HEK293 (cell line): ENCODE results near the gene CACNB2.

Experiments
- CTCF ChIA-PET: fragments of 350-600 bp; formaldehyde crosslinking; extraction: SDS; loops from one replicate; lab custom pipeline; 2021; ENCODE audit warnings: antibody characterized with exemption; lab: Yijun Ruan, JAX
- POLR2A ChIA-PET: fragments of 300-600 bp; formaldehyde crosslinking; extraction: SDS; loops from one replicate; lab custom pipeline; 2020; ENCODE audit warnings: antibody characterized with exemption, inconsistent platforms; lab: Yijun Ruan, JAX
- H3K27ac ChIP-seq: fragments of 200-500 bp; sonication (Bioruptor generic); 2 replicates; pipeline ENCODE4 v1.5.1; 2014; ENCODE audit warnings: low read depth, low read length, control low read depth, inconsistent platforms; ENCODE audit errors: extremely low read depth
- H3K36me3 ChIP-seq, 2 experiments: fragments of 200-500 bp in 1 of 2; sonication (Bioruptor generic) in 1 of 2; 1 replicate in 1 of 2; 2 replicates in 1 of 2; pipeline ENCODE4 v1.5.1; 2014 to 2017; ENCODE audit warnings: inconsistent platforms in 2 of 2, low read length in 2 of 2; ENCODE audit not compliant: control insufficient read depth in 2 of 2, insufficient read depth in 1 of 2
- H3K4me1 ChIP-seq: fragments of 200-500 bp; sonication (Bioruptor generic); 2 replicates; pipeline ENCODE4 v1.5.1; 2014; ENCODE audit warnings: mild to moderate bottlenecking, low read length, inconsistent platforms; ENCODE audit not compliant: control insufficient read depth, insufficient read depth
- H3K4me3 ChIP-seq: 2 replicates; pipeline ENCODE4 v1.5.1; 2011; ENCODE audit warnings: low read depth, mild to moderate bottlenecking, control low read depth, low read length, moderate library complexity
- H3K9me3 ChIP-seq: fragments of 200-500 bp; sonication (Bioruptor generic); 2 replicates; pipeline ENCODE4 v1.5.1; 2014; ENCODE audit warnings: low read depth, low read length, inconsistent platforms; ENCODE audit not compliant: control insufficient read depth, insufficient read depth
- GLI4 ChIP-seq: fragments of 450-650 bp; formaldehyde crosslinking; IDR thresholded peaks from 2 replicates; pipeline ENCODE4 v1.5.1; 2016; ENCODE audit warnings: missing biosample characterization, missing genetic modification characterization
- HOXC10 ChIP-seq: sonication (generic); formaldehyde crosslinking; IDR thresholded peaks from 2 replicates; pipeline ENCODE4 v1.8.1; 2023; ENCODE audit warnings: mild to moderate bottlenecking, missing genetic modification reagents
- KLF7 ChIP-seq: fragments of 450-650 bp; formaldehyde crosslinking; IDR thresholded peaks from 2 replicates; pipeline ENCODE4 v1.5.1; 2016; ENCODE audit warnings: missing biosample characterization, missing genetic modification characterization, borderline replicate concordance
- MEIS1 ChIP-seq: sonication (generic); formaldehyde crosslinking; IDR thresholded peaks from 2 replicates; pipeline ENCODE4 v1.8.1; 2022; ENCODE audit warnings: missing genetic modification reagents, mild to moderate bottlenecking, borderline replicate concordance
- OSR2 ChIP-seq: fragments of 450-650 bp; formaldehyde crosslinking; IDR thresholded peaks from 2 replicates; pipeline ENCODE4 v1.5.1; 2016; ENCODE audit warnings: missing biosample characterization, missing genetic modification characterization
- SETDB1 ChIP-seq: IDR thresholded peaks from one replicate; pipeline ENCODE4 v1.6.1; 2017; ENCODE audit warnings: mild to moderate bottlenecking, low read length, moderate library complexity, mixed read lengths; ENCODE audit not compliant: insufficient read length
- SP3 ChIP-seq: fragments of 450-650 bp; formaldehyde crosslinking; IDR thresholded peaks from 2 replicates; pipeline ENCODE4 v1.5.1; 2016; ENCODE audit warnings: missing biosample characterization, missing genetic modification characterization
- ZBTB1 ChIP-seq: fragments of 450-650 bp; formaldehyde crosslinking; IDR thresholded peaks from 2 replicates; pipeline ENCODE4 v1.5.1; 2016; ENCODE audit warnings: missing biosample characterization, missing genetic modification characterization
- ZBTB6 ChIP-seq: fragments of 450-650 bp; formaldehyde crosslinking; IDR thresholded peaks from 2 replicates; pipeline ENCODE4 v1.5.1; 2017; ENCODE audit warnings: missing biosample characterization, missing genetic modification characterization
- ZBTB8A ChIP-seq: fragments of 450-650 bp; formaldehyde crosslinking; IDR thresholded peaks from 2 replicates; pipeline ENCODE4 v1.5.1; 2016; ENCODE audit warnings: missing biosample characterization, missing genetic modification characterization
- ZIC2 ChIP-seq: fragments of 450-650 bp; formaldehyde crosslinking; IDR thresholded peaks from 2 replicates; pipeline ENCODE4 v1.5.1; 2016; ENCODE audit warnings: missing biosample characterization, missing genetic modification characterization
- ZNF112 ChIP-seq: fragments of 450-650 bp; formaldehyde crosslinking; IDR thresholded peaks from 2 replicates; pipeline ENCODE4 v1.5.0; 2017; ENCODE audit warnings: missing biosample characterization, missing genetic modification characterization
- ZNF121 ChIP-seq: fragments of 450-650 bp; formaldehyde crosslinking; IDR thresholded peaks from 2 replicates; pipeline ENCODE4 v1.5.1; 2016; ENCODE audit warnings: missing biosample characterization, missing genetic modification characterization
- ZNF133 ChIP-seq: fragments of 450-650 bp; formaldehyde crosslinking; IDR thresholded peaks from 2 replicates; pipeline ENCODE4 v1.5.1; 2016; ENCODE audit warnings: missing biosample characterization, missing genetic modification characterization
- ZNF138 ChIP-seq: fragments of 450-650 bp; formaldehyde crosslinking; IDR thresholded peaks from 2 replicates; pipeline ENCODE4 v1.5.1; 2016; ENCODE audit warnings: missing biosample characterization, missing genetic modification characterization, borderline replicate concordance
- ZNF223 ChIP-seq: fragments of 450-650 bp; formaldehyde crosslinking; IDR thresholded peaks from 2 replicates; pipeline ENCODE4 v1.5.1; 2016; ENCODE audit warnings: missing biosample characterization, missing genetic modification characterization
- ZNF26 ChIP-seq: fragments of 450-650 bp; formaldehyde crosslinking; IDR thresholded peaks from 2 replicates; pipeline ENCODE4 v1.5.1; 2016; ENCODE audit warnings: missing biosample characterization, missing genetic modification characterization
- ZNF513 ChIP-seq: fragments of 450-650 bp; IDR thresholded peaks from 2 replicates; pipeline ENCODE4 v1.5.1; 2018; ENCODE audit warnings: missing biosample characterization, missing genetic modification characterization
- ZNF518A ChIP-seq: fragments of 450-650 bp; formaldehyde crosslinking; conservative IDR thresholded peaks from 2 replicates; pipeline ENCODE4 v1.5.1; 2016; ENCODE audit warnings: low read depth, missing biosample characterization, missing genetic modification characterization
- ZNF548 ChIP-seq: fragments of 450-650 bp; formaldehyde crosslinking; IDR thresholded peaks from 2 replicates; pipeline ENCODE4 v1.5.1; 2016; ENCODE audit warnings: missing biosample characterization, missing genetic modification characterization
- ZNF610 ChIP-seq: fragments of 450-650 bp; formaldehyde crosslinking; IDR thresholded peaks from 2 replicates; pipeline ENCODE4 v1.5.1; 2016; ENCODE audit warnings: missing biosample characterization, missing genetic modification characterization, borderline replicate concordance
- ZNF645 ChIP-seq: fragments of 450-650 bp; formaldehyde crosslinking; IDR thresholded peaks from 2 replicates; pipeline ENCODE4; 2016; ENCODE audit warnings: missing biosample characterization, missing genetic modification characterization
- ZNF792 ChIP-seq: fragments of 450-650 bp; formaldehyde crosslinking; IDR thresholded peaks from 2 replicates; pipeline ENCODE4 v1.5.1; 2016; ENCODE audit warnings: missing biosample characterization, missing genetic modification characterization
- ZSCAN23 ChIP-seq: fragments of 450-650 bp; formaldehyde crosslinking; IDR thresholded peaks from 2 replicates; pipeline ENCODE4 v1.5.1; 2016; ENCODE audit warnings: missing biosample characterization, missing genetic modification characterization

Gene CACNB2

GRCh38 chr10:18406136-18406535 lies 265.9 kb downstream of the CACNB2 start:
- Histone ChIP-seq H3K4me1 (peaks cover 6% of the 10 kb centered on the region; the same call in 1 of the 2 replicates), H3K4me3 (no peak overlapping the region), H3K36me3 (no peaks in the 10 kb centered on the region), H3K9me3 (no peaks in the 10 kb centered on the region), H3K27ac (no peak overlapping the region)
- TF ChIP-seq SP3 (tag by site-specific recombination) (no peak), ZNF223 (no peak), HOXC10 (CRISPR knock-in tag) (no peak), SETDB1 (no peak), ZNF121 (tag by site-specific recombination) (no peak), ZBTB8A (tag by site-specific recombination) (no peak), OSR2 (tag by site-specific recombination) (0 out of 2 replicates have a peak, but pooled peaks have one; percentile 14), ZIC2 (tag by site-specific recombination) (peak; percentile 48)
- CTCF ChIA-PET, result no interaction called here
- POLR2A ChIA-PET, result no interaction called here

GRCh38 chr10:18409599-18410397 lies 269.6 kb downstream of the CACNB2 start:
- ChIA-PET POLR2A (no interaction called here), CTCF (interaction anchor here (0.6 kb wide), 1 partner anchor 1295 kb away, joined by 3 read pairs; no protein-coding TSS in a partner anchor)
- Histone ChIP-seq H3K4me1 (peaks cover 4% of the 10 kb centered on the region; the same call in 1 of the 2 replicates), H3K27ac (no peak overlapping the region), H3K4me3 (no peak overlapping the region), H3K36me3 (no peaks in the 10 kb centered on the region), H3K9me3 (no peaks in the 10 kb centered on the region)
- TF ChIP-seq ZNF133 (tag by site-specific recombination) (no peak), ZBTB6 (tag by site-specific recombination) (no peak), GLI4 (tag by site-specific recombination) (no peak), ZNF138 (tag by site-specific recombination) (no peak), SP3 (tag by site-specific recombination) (no peak), ZNF518A (tag by site-specific recombination) (no peak), KLF7 (tag by site-specific recombination) (no peak), ZNF26 (tag by site-specific recombination) (no peak), ZNF112 (tag by site-specific recombination) (no peak), ZNF513 (tag by site-specific recombination) (no peak), MEIS1 (no peak), ZNF792 (tag by site-specific recombination) (no peak), ZSCAN23 (tag by site-specific recombination) (no peak), ZNF548 (tag by site-specific recombination) (no peak), ZBTB1 (no peak), ZNF610 (tag by site-specific recombination) (no peak), ZNF645 (tag by site-specific recombination) (no peak)
